Hematopoietic multipotent progenitor cell treated with erythropoietin and hydrocortisone succinate and interleukin-3 and kit ligand, for 6 days (in vitro differentiated cells): ENCODE results near the gene TNPO3.
"Not testable (repeated sequence)": the region's sequence is repeated elsewhere in the genome, so short reads cannot be mapped to it uniquely, and the experiment has no call there.

Experiments used
- DNase-seq: peaks from one replicate; pipeline ENCODE4 v3.0.0-alpha.2; 2015

The TNPO3 gene

GRCh38 chr7:128919881-128920799 is 134.8 kb downstream of the TNPO3 start:
- DNase-seq: no peak

DNA sequence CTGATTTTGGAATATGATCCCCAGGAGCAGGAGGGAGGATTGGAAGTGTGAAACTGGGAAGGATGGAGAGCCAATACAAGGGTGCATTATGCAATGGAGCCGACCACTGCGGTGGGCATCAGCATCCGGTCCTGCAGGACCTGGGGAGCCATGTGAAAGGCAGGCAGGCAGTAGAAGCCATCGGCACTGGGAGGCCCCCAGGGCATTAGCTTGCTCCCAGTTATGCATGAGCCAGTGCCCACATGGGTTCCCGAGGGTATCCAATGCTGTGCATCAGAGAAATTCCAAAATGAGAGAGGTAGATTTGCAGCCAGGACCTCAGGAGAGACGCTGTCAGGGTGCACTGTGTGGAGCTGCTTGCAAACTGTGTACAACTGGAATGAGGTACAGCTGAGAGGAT is 135.7 kb downstream of the TNPO3 start:
- no peak for DNase-seq

GRCh38 chr7:128918016-128918665 is 136.8 kb downstream of the TNPO3 start:
- no peak for DNase-seq

DNA sequence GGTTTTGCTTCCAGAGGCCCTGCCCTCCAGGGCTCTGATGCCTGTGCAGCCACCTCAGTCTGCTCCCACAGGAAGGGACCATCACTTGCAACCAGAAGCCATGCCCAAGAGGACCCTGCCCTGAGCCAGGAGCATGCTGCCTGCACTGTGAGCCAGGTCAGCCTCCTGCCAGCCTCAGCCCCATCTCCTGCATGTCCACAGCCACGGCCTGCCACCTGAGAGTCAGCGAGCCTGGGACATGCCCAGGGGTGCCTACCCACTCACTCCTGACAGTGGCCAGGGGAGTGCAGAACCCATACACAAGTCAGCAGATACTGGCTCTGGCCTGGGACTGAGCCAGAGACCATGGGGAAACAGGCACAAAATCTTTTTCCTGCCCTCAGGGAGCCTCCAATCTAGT is 137.8 kb downstream of the TNPO3 start:
- no peak for DNase-seq

- no peak for DNase-seq
Observed at GRCh38 chr7:128916643-128916915, 138.3 kb downstream of the TNPO3 start.

DNA sequence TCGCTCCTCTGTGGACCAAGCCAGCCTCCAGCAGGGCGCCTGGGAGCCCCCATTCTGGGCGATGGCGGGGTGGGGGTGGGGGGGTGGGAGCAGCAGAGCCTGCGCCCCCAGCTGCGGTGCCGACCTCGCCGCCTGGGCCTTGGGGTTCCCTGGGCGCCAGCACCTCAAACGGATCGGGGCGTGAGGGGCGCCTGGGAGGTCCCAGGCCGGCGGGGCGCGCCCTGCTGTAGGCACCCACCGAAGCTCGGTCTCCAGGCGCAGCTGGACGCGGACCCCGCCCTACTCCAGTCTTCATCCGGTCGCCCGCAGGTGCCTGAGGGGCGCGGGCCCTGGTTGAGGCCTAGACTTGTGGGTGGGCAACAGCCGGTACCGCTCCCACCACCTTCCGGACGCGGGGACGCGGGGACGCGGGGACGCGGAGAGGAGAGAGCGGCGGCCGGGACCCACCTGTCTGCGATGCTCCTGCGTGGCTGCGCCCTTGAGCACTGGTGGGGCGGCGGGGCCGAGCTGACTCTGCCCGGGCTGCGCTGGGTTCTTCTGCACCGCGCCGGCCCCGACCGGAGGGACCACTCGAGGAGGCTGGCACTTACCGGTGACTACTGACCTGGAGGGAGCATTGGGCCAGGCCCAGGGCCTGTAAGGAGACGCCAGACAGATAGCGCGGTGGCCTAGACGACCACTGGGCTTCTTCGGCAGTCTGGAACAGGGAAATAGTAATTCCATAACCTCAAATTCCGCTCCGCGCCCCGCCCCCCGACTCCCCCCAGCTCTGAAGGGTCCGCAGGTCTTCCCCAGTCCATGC is 138.9 kb downstream of the TNPO3 start:
- no peak for DNase-seq

DNA sequence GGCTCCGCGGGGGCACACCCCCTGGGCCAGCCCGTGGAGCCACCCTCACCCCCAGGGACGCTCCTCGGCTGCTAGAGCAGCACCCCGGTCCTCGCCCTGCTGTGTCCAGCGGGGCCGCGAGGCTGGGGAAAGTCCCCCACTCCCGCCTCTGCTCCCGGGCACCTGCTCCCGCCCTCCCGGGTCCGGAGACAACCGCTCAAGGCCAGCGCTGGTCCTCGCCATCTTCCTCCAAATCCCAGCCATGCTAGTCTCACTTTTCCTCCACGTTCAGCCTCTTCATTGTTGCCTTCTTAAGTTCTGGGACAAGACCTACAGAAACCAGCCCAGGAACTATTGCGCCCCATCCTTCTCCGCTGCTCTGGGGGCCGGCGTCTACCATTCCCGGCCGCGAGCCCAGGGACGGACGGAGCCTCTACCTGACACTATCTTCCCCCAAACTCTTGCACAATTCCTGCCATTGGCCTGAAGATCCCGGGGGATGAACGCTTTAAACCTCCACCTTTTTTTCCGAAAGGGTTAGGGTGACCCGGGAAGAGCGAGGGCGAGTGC is 139.6 kb downstream of the TNPO3 start:
- DNase-seq: no peak

- peak; percentile 21 for DNase-seq
Observed at GRCh38 chr7:128914566-128915151, 140.3 kb downstream of the TNPO3 start.

DNA sequence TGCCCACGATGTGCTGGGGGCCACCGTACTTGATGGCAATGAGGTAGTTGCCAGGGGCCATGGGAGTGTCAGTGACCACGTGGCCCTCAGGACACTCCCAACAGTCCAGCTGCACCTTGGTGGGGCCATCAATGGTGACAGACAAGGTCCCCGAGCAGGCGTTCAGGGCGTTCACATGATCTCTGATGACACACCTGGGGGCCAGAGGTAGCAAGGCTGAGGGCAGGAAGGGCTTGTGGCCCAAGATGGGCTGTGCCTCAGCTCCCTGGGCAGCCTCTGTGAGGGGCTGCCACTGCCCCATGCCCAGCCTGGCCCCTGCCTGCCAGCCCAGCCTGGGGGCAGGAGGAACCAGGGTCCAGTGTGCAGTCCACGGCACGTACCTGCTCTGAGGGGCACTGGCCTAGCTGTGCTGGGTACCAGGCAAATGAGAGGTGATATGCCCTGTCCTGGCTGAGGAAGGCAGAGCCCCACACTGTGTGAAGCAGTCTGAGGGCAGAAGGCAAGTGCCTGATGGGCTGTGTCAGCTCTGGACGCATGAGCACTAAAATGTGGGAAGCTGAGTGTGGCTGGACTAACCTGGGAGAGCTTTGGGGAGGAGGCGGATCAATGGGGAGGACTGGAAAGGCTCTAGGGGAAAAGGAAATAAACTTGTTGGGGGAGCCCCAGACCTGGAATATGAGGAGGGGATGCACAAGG is 140.9 kb downstream of the TNPO3 start:
- DNase-seq: no peak

DNA sequence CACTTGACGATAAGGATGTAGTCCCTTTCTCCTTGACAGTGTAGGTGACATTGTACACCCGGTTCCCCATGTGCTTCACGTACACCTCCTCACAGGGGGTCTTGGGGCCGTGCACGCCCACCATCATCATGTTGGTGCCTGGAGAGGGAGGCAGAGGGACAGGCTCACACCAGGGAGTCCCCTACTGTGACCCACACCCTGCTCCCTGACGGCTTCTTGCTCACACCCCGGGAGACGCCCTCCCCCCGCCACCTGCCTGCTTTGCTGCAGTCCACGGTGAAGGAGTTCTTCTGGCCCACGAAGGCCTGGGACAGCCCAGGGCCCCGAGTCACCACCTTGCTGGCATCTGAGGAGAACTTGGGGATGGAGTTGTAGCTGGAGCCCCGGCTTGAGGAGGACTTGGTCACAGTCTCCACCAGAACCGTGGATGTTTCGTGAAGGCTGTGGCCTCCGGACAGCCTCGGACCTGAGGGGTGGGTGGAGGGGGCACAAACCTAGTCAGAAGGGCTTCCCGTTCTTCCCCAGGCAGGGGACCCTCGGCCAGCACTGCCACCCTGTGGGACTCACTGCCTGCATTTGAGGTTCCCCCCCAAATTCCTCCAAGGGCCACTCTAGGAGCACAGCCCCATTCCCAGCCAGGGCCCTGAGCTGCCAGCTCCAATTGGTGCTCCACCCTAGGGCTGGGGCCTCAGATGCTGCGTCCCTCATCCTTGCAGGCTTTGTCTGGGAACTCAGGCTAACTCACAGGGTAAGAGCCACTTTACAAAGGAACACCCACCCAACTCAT is 142.0 kb downstream of the TNPO3 start:
- not testable (repeated sequence) for DNase-seq

GRCh38 chr7:128912281-128912680 is 142.6 kb downstream of the TNPO3 start:
- no peak for DNase-seq

GRCh38 chr7:128911423-128912031 is 143.4 kb downstream of the TNPO3 start:
- no peak for DNase-seq

DNA sequence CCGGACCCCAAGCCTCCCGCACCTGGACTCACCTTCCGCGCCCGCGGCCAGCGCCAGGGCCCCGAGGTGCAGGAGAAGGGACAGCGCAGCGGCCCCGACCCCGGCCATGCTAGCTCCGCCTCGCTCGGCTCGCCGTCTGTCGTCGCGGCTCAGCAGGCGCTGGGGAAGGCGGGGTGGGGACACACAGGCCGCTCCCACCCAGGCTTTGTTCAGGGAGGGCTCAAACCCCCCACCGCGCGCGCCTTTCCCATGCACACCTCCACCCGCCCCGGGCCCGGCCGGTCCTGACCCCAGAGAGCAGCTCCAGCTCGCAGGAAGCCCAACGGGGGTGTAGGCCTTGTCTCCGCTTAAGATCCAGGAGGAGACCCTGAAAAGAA is 144.4 kb downstream of the TNPO3 start, which contains the start of gene KCP:
TSS of gene KCP (minus strand) at position 141 of the 377 bp plus-strand sequence. CDS start at position 108, 33 bp downstream.
- no peak for DNase-seq

DNA sequence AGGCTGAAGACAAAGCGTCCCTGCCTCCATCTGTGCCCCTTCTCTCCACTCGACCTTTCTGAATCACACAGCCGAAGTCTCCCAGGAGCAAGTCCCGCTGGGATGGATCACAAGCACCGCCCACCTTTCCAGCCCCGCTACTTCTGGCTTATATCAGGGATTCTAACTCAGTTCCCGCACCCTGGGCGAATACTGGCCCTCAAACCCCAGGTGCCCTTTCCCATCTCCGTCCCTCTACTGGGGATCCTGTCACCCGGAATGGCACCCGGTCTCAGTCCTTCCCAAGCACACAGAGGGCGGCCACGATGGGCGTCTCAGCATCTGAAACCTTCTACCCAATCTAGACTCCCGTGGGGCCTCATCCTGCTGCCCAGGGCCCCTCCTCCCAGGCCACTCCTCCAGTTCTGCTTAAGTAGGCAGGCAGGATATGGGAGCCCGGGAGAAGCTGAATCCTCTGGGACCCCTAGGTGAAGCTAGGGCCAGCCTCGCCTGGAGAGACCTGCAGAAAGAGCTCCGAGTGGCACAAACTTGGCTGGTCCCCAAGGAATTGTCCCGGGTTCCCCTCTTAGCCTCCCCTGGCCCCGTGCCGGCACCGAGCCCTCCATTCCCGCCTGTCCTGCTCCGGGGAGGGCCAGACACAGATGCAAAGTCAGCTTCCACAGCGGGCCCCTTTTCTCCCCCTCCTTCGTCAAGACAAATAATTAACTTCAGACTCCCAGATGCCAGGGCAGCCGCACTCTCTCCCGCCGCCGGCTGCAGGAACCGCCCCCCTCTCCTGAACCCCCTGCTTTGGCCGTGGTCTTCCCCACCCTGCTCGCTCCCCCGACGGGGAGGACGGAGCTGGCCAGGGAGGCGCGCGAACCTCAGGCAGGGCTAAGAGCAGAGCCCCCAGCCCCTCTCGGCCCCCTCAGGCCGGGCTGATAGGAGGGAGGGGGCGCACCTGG is 145.0 kb downstream of the TNPO3 start:
- no peak for DNase-seq

DNA sequence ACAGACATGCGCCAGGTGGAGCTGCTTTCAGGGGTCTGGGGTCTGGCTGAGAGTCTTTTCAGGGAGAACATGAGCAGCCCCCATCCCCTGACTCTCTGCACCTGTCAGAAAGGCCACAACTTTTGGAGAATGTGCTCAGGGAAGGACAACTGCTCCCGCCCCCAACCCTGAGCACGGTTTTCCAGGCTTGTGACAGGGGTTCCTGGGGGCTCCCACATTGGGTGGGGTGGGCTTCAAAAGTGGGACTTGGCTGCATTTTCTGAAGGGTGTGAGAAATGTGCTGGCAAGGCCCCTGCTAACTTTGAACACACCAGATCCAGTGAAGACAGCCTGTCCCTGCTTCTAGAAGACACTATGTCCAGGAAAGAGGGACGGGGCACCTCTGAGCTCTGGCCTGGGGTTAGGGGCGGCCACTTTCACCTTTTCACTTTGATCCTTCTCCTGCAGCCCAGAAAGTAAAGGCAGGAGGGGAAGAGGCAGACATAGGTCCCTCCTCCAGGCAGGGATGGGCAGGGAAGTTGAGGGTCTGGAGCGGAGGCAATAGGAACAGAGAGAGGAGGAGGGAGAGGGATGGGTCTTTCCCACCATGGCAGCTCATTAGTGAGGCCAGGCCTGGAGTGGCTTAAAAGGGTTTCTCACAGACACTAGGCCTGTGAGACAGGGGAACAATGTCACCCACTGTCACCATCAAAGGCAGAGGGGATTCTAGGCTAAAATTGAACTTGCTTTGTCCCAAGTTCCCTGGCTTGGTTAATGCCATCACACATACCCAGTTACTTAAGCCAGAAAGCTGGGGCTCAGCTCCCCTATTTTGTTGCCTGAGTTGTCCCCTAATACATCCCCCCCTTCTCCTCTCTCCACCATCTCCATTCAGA is 145.9 kb downstream of the TNPO3 start:
- DNase-seq: no peak

DNA sequence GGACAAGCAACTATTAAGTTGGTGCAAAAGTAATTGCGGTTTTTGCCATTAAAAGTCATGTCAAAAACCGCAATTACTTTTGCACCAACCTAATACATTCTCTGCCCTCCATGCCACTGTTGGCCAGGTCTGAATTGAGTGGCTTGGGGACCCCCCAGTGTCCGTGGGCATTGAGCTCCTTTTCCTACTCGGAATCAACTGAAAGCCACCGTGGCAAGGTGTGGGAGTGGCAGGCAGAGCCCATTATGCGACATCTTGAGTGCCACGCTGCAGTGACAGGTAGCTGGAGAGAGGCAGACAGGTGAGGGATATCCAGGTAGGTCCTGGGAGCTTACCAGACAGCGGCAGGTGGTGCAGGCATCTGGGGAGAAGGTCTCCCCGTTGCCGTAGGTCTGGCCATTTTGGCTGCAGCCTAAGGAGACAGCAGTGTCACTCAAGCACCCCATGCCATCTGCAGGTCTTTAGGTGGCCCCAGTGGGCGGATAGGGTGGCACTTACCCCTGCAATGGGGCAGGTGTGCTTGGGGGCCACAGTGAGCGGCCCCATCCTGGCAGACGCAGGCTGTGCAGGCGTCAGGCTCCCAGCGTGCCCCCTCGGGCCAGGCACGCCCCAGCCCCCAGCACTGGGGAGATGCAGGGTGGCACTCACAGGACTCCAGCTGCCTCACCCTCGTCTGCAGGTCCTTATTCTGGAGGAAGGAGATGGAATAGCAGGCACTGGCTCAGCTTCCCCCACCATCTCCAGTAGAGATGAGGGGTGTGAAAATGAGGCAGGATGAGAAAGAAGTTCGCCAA is 147.9 kb downstream of the TNPO3 start:
- no peak for DNase-seq

DNA sequence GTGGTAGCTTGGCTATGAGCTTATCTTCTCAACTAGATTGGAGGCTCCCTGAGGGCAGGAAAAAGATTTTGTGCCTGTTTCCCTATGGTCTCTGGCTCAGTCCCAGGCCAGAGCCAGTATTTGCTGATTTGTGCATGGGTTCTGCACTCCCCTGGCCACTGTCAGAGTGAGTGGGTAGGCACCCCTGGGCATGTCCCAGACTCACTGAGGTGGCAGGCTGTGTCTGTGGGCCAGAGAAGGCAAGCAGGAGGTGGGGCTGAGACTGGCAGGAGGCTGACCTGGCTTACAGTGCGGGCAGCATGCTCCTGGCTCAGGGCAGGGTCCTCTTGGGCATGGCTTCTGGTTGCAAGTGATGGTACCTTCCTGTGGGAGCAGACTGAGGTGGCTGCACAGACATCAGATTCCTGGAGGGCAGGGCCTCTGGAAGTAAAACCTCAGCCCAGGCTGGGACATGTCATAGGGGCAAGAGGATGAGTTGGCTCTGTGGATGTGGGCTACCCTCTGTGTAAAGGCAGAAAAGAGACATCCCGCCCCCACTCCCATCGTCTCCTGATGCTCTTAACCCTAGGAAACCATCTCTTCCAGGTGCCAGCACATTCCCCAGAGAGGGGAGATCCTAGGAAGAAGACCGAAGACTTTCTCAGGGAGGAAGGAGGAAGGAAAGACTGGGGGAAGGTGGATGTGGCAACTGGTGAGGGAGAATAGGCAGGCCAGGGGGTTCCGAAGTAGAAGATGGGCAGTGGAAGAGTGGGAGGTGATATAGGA is 148.7 kb downstream of the TNPO3 start:
- DNase-seq: no peak
